ENCODE results near the gene PALM2AKAP2.

GRCh38 chr9:109781541-109782197 lies 1.7 kb downstream of the PALM2AKAP2 start:
- TF ChIP-seq EZH2 (IDR thresholded peaks at IDR 0.05; ENCODE audit: borderline replicate concordance, low read depth, low read length, severe bottlenecking) (no peak), JUN (IDR thresholded peaks at IDR 0.05; ENCODE audit: borderline replicate concordance, insufficient read depth, insufficient read length, low read depth) (no peak)
